B cell (primary cell): ENCODE data around the gene ZNF138. TPM values are rescaled to one million over a fixed set of nuclear protein-coding genes. Genes with fewer than 3 reads are reported as not detected.

Experiments used
- ATAC-seq: fragments of 200-7000 bp; cut with Tn5 transposase; one replicate; pipeline ENCODE4 v1.10.0; 2021; ENCODE audit warnings: low read depth, mild to moderate bottlenecking, moderate number of reproducible peaks, moderate library complexity
- CTCF ChIA-PET: fragments of 350-600 bp; sonication (Branson Sonifier 250); formaldehyde crosslinking; loops from one replicate; lab custom pipeline; 2021; ENCODE audit warnings: antibody characterized with exemption, inconsistent platforms; lab: Charles Lee
- POLR2A ChIA-PET: fragments of 350-600 bp; sonication (Branson Sonifier 250); formaldehyde crosslinking; loops from one replicate; lab custom pipeline; 2021; ENCODE audit warnings: antibody characterized with exemption; lab: Charles Lee
- DNase-seq: peaks from one replicate; pipeline ENCODE4 v3.0.0; 2013
- H2AFZ ChIP-seq: 2 replicates; pipeline ENCODE4 v1.6.1; 2012; ENCODE audit warnings: mild to moderate bottlenecking, low read depth, low read length; ENCODE audit not compliant: insufficient read depth, poor library complexity, severe bottlenecking
- H3K27ac ChIP-seq, 2 donors: 1 replicate in 1 of 2; 2 replicates in 1 of 2; pipeline ENCODE4 v1.5.1; 2012 to 2013; ENCODE audit warnings: low read length in 2 of 2, mild to moderate bottlenecking in 2 of 2, moderate library complexity in 1 of 2
- H3K27me3 ChIP-seq, 4 experiments: fragments of 200-600 bp in 1 of 4; sonication (generic) in 1 of 4; replicated peaks in 1 of 4; 1 replicate in 2 of 4; 2 replicates in 2 of 4; pipeline versions ENCODE4 v1.6.1 to v1.7.0; 2013 to 2016; ENCODE audit warnings: low read length in 3 of 4, mild to moderate bottlenecking in 2 of 4, mixed read lengths in 1 of 4, moderate library complexity in 1 of 4; ENCODE audit not compliant: insufficient read depth in 4 of 4, control insufficient read depth in 3 of 4; ENCODE audit errors: control extremely low read depth in 1 of 4
- H3K36me3 ChIP-seq, 2 experiments: replicated peaks in 1 of 2; 1 replicate in 1 of 2; 2 replicates in 1 of 2; pipeline versions ENCODE4 v1.6.1 to v1.7.1; 2013; ENCODE audit warnings: low read length in 1 of 2; ENCODE audit not compliant: insufficient read depth in 2 of 2, control insufficient read depth in 1 of 2; ENCODE audit errors: control extremely low read depth in 1 of 2, extremely low read depth in 1 of 2
- H3K4me1 ChIP-seq, 2 donors: fragments of 200-600 bp in 1 of 2; sonication (generic) in 1 of 2; 1 replicate in 1 of 2; 2 replicates in 1 of 2; pipeline versions ENCODE4 v1.5.1 to v1.6.1; 2013 to 2017; ENCODE audit warnings: low read length in 2 of 2; ENCODE audit not compliant: control insufficient read depth in 2 of 2, insufficient read depth in 2 of 2
- H3K4me2 ChIP-seq: replicated peaks from 2 replicates; pipeline ENCODE3; 2012; ENCODE audit warnings: mild to moderate bottlenecking, low read depth, low read length; ENCODE audit not compliant: poor library complexity, severe bottlenecking
- H3K4me3 ChIP-seq, 5 experiments: fragments of 200-600 bp in 1 of 5; sonication (generic) in 1 of 5; 1 replicate in 3 of 5; 2 replicates in 2 of 5; pipeline versions ENCODE4 v1.5.1 to v1.7.0; 2011 to 2016; ENCODE audit warnings: low read length in 4 of 5, mild to moderate bottlenecking in 4 of 5, low read depth in 2 of 5, control low read depth in 1 of 5, moderate library complexity in 1 of 5; ENCODE audit not compliant: insufficient read depth in 1 of 5; ENCODE audit errors: control extremely low read depth in 1 of 5, extremely low read depth in 1 of 5
- H3K79me2 ChIP-seq: fragments of 200-600 bp; sonication (generic); one replicate; pipeline ENCODE4 v1.6.0; 2016; ENCODE audit warnings: low read length; ENCODE audit not compliant: control insufficient read depth, insufficient read depth
- H3K9ac ChIP-seq: fragments of 200-600 bp; sonication (generic); 2 replicates; pipeline ENCODE4 v1.6.1; 2017; ENCODE audit warnings: mild to moderate bottlenecking, low read length, moderate library complexity
- H3K9me3 ChIP-seq, 3 donors: one replicate each; pipeline versions ENCODE4 v1.6.1 to v1.7.1; 2013; ENCODE audit warnings: low read length in 2 of 3; ENCODE audit not compliant: control insufficient read depth in 2 of 3, insufficient read depth in 1 of 3; ENCODE audit errors: control extremely low read depth in 1 of 3
- H4K20me1 ChIP-seq: 2 replicates; pipeline ENCODE4 v1.6.0; 2012; ENCODE audit warnings: mild to moderate bottlenecking, low read length; ENCODE audit not compliant: insufficient read depth, control insufficient read depth, poor library complexity, severe bottlenecking
- H3K27ac Mint-ChIP-seq: one replicate; pipeline ENCODE4 v1.8.0; 2021; ENCODE audit warnings: mixed read lengths
- H3K27me3 Mint-ChIP-seq: one replicate; pipeline ENCODE4 v1.8.0; 2021; ENCODE audit warnings: mixed read lengths
- H3K4me1 Mint-ChIP-seq: one replicate; pipeline ENCODE4 v1.8.0; 2021; ENCODE audit warnings: mixed read lengths
- H3K4me3 Mint-ChIP-seq: one replicate; pipeline ENCODE4 v1.8.0; 2021; ENCODE audit warnings: mixed read lengths
- H3K9me3 Mint-ChIP-seq: one replicate; pipeline ENCODE4 v1.8.0; 2022; ENCODE audit warnings: mixed read lengths; ENCODE audit not compliant: insufficient read depth
- CTCF ChIP-seq: fragments of 200-600 bp; IDR thresholded peaks from one replicate; pipeline ENCODE4 v1.8.0; 2022; ENCODE audit warnings: antibody characterized with exemption, mild to moderate bottlenecking
- EZH2 ChIP-seq: IDR thresholded peaks from 2 replicates; pipeline ENCODE4 v1.6.1; 2012; ENCODE audit warnings: borderline replicate concordance, low read depth, mild to moderate bottlenecking, moderate library complexity, low read length; ENCODE audit not compliant: insufficient read depth, poor library complexity, severe bottlenecking
- WGBS: methylation state at CpG from one replicate; pipeline ENCODE4 v1.1.5; 2013; ENCODE audit warnings: missing lambda C conversion rate; ENCODE audit not compliant: insufficient coverage; 5-methylcytosine and 5-hydroxymethylcytosine counted together
- intact Hi-C: fragments of 100-400 bp; cut with micrococcal nuclease; formaldehyde crosslinking; loops from one replicate; pipeline ENCODE4 v1.10.0; 2022
- polyA plus RNA-seq: library from polyadenylated mRNA; depleted of rRNA; stranded (reverse); fragments of >200 nt; gene quantifications from 2 replicates; pipeline ENCODE4 v1.2.3, GENCODE V29; 2012
- total RNA-seq, 2 donors: library from RNA; stranded (reverse); fragments of 120-200 nt in 1 of 2; gene quantifications; 1 replicate in 1 of 2; 2 replicates in 1 of 2; pipeline versions ENCODE4 v1.2.3 to v1.2.4, GENCODE V29; 2013 to 2022

ZNF138 gene
- total and polyA plus RNA-seq, 2 donors (not counting 1 experiment from before 2014, with no cell fraction given) = 10.1 to 26.6 TPM

GRCh38 chr7:64876792-64877713, 82.8 kb downstream of the ZNF138 start:
- Histone ChIP-seq H2AFZ (peak overlapping the region; percentile 66), H3K79me2 (no peaks in the 10 kb centered on the region), H3K27me3 (peaks cover 0 to 25% (median 2%) of the 10 kb centered on the region in 4 experiments), H3K4me2 (peak overlapping the region; percentile 70), H3K4me3 (peak overlapping the region in 3 of 5 experiments; percentile 15 to 44 (median 22)), H3K36me3 (no peaks in the 10 kb centered on the region), H3K9ac (peak overlapping the region; percentile 34), H3K27ac (no peak overlapping the region), H3K4me1 (peaks cover under 1 to 10% of the 10 kb centered on the region in 2 donors), H3K9me3 (peaks cover 0 to 58% (median 0%) of the 10 kb centered on the region in 3 donors), H4K20me1 (no peaks in the 10 kb centered on the region)
- intact Hi-C loops = no loop called here
- ATAC-seq (peak; percentile 75), DNase-seq (peak; percentile 66)
- peaks cover 6% of the 10 kb centered on the region for H3K4me1 Mint-ChIP-seq
- H3K27ac Mint-ChIP-seq = no peak overlapping the region
- ChIA-PET POLR2A (no interaction called here), CTCF (interaction anchor here (1.4 kb wide), 1 partner anchor 11 kb away, joined by 3 read pairs; no protein-coding TSS in a partner anchor)
- no peak for TF ChIP-seq EZH2
- no peak for TF ChIP-seq CTCF
- no peaks in the 10 kb centered on the region for H3K9me3 Mint-ChIP-seq
- H3K27me3 Mint-ChIP-seq = peaks cover 21% of the 10 kb centered on the region
- H3K4me3 Mint-ChIP-seq = peak overlapping the region; percentile 75
- WGBS = 26% methylated on average over 39 of the region's 39 CpGs
